H9 (cell line): Measurements from ENCODE around the gene GLMP. TPM values are rescaled to one million over a fixed set of nuclear protein-coding genes. Genes with fewer than 3 reads are reported as not detected.

Experiments
- DNase-seq: peaks from one replicate; pipeline ENCODE4 v3.0.0-alpha.2; 2017
- H2AFZ ChIP-seq: one replicate; pipeline ENCODE4 v1.6.1; 2013; ENCODE audit warnings: mild to moderate bottlenecking, low read length, control low read depth, moderate library complexity
- H2AK5ac ChIP-seq: 2 replicates; pipeline ENCODE4 v1.6.1; 2013; ENCODE audit warnings: low read length, control low read depth, mixed read lengths; ENCODE audit not compliant: insufficient read length
- H2BK120ac ChIP-seq: one replicate; pipeline ENCODE4 v1.6.1; 2013; ENCODE audit warnings: low read depth, mild to moderate bottlenecking, low read length, control low read depth, inconsistent platforms; ENCODE audit not compliant: poor library complexity, severe bottlenecking
- H2BK12ac ChIP-seq: 2 replicates; pipeline ENCODE4 v1.6.1; 2013; ENCODE audit warnings: low read length, control low read depth, mixed read lengths, low read depth; ENCODE audit not compliant: insufficient read length
- H2BK15ac ChIP-seq: 2 replicates; pipeline ENCODE4 v1.6.1; 2013; ENCODE audit warnings: low read depth, low read length, control low read depth
- H2BK20ac ChIP-seq: one replicate; pipeline ENCODE4 v1.6.1; 2013; ENCODE audit warnings: low read depth, mild to moderate bottlenecking, low read length, control low read depth, inconsistent platforms; ENCODE audit not compliant: poor library complexity, severe bottlenecking
- H2BK5ac ChIP-seq: 2 replicates; pipeline ENCODE4 v1.6.1; 2013; ENCODE audit warnings: low read length, control low read depth, mixed read lengths; ENCODE audit not compliant: insufficient read length
- H3K14ac ChIP-seq: 2 replicates; pipeline ENCODE4 v1.6.1; 2013; ENCODE audit warnings: low read length, control low read depth; ENCODE audit not compliant: insufficient read depth
- H3K18ac ChIP-seq: 2 replicates; pipeline ENCODE4 v1.6.1; 2013; ENCODE audit warnings: low read depth, mild to moderate bottlenecking, mixed read lengths, low read length, control low read depth; ENCODE audit not compliant: insufficient read length
- H3K23ac ChIP-seq: 2 replicates; pipeline ENCODE4 v1.6.1; 2013; ENCODE audit warnings: low read length, control low read depth, mixed read lengths, low read depth; ENCODE audit not compliant: insufficient read length
- H3K23me2 ChIP-seq: 2 replicates; pipeline ENCODE4 v1.6.1; 2013; ENCODE audit warnings: low read depth, mild to moderate bottlenecking, mixed read lengths, low read length, control low read depth; ENCODE audit not compliant: insufficient read length, poor library complexity, severe bottlenecking
- H3K27ac ChIP-seq: 2 replicates; pipeline ENCODE4 v1.5.1; 2013; ENCODE audit warnings: low read length, control low read depth, mixed read lengths, low read depth; ENCODE audit not compliant: insufficient read length
- H3K27me3 ChIP-seq: 2 replicates; pipeline ENCODE4 v1.6.1; 2013; ENCODE audit warnings: low read length, control low read depth, inconsistent platforms; ENCODE audit not compliant: insufficient read depth
- H3K4ac ChIP-seq: 2 replicates; pipeline ENCODE4 v1.6.1; 2013; ENCODE audit warnings: low read depth, mild to moderate bottlenecking, control low read depth, inconsistent platforms, low read length, moderate library complexity
- H3K4me1 ChIP-seq: 2 replicates; pipeline ENCODE4 v1.6.1; 2013; ENCODE audit warnings: low read length, control low read depth, inconsistent platforms; ENCODE audit not compliant: insufficient read depth
- H3K4me2 ChIP-seq: 2 replicates; pipeline ENCODE4 v1.6.1; 2013; ENCODE audit warnings: low read length, control low read depth, mixed read lengths; ENCODE audit not compliant: insufficient read length, insufficient read depth
- H3K56ac ChIP-seq: 2 replicates; pipeline ENCODE4 v1.6.1; 2013; ENCODE audit warnings: low read depth, mild to moderate bottlenecking, mixed read lengths, low read length, control low read depth; ENCODE audit not compliant: insufficient read length
- H3K79me1 ChIP-seq: 2 replicates; pipeline ENCODE4 v1.6.1; 2013; ENCODE audit warnings: low read depth, mild to moderate bottlenecking, moderate library complexity, low read length, control low read depth, inconsistent platforms; ENCODE audit not compliant: insufficient read depth, poor library complexity, severe bottlenecking
- H3K79me2 ChIP-seq: 2 replicates; pipeline ENCODE4 v1.6.1; 2013; ENCODE audit warnings: low read length, control low read depth, inconsistent platforms; ENCODE audit not compliant: insufficient read depth
- H3K9ac ChIP-seq: 2 replicates; pipeline ENCODE4 v1.6.1; 2013; ENCODE audit warnings: low read length, control low read depth, mixed read lengths; ENCODE audit not compliant: insufficient read length; ENCODE audit errors: extremely low read depth
- H3K9me3 ChIP-seq: one replicate; pipeline ENCODE4 v1.6.1; 2013; ENCODE audit warnings: low read depth, low read length, inconsistent platforms; ENCODE audit not compliant: control insufficient read depth
- H3T11ph ChIP-seq: one replicate; pipeline ENCODE4 v1.6.1; 2013; ENCODE audit warnings: mild to moderate bottlenecking, low read length, control low read depth, inconsistent platforms
- H4K20me1 ChIP-seq: one replicate; pipeline ENCODE4 v1.6.1; 2013; ENCODE audit not compliant: control insufficient read depth, insufficient read length, insufficient read depth
- H4K5ac ChIP-seq: 2 replicates; pipeline ENCODE4 v1.6.1; 2013; ENCODE audit warnings: low read depth, mild to moderate bottlenecking, mixed read lengths, low read length, control low read depth; ENCODE audit not compliant: insufficient read length
- H4K8ac ChIP-seq: replicated peaks from 2 replicates; pipeline ENCODE4 v1.6.1; 2013; ENCODE audit warnings: low read length, control low read depth, mixed read lengths, low read depth; ENCODE audit not compliant: insufficient read length
- H4K91ac ChIP-seq: 2 replicates; pipeline ENCODE4 v1.6.1; 2013; ENCODE audit warnings: low read depth, mild to moderate bottlenecking, moderate library complexity, mixed read lengths, low read length, control low read depth; ENCODE audit not compliant: insufficient read length
- H3K27ac Mint-ChIP-seq, 3 experiments: 2 replicates in 2 of 3; 3 replicates in 1 of 3; pipeline ENCODE4 v1.8.0; 2020 to 2021; ENCODE audit warnings: mixed read lengths in 3 of 3, mild to moderate bottlenecking in 1 of 3, moderate library complexity in 1 of 3
- H3K27me3 Mint-ChIP-seq: 2 replicates; pipeline ENCODE4 v1.8.0; 2021; ENCODE audit warnings: low read depth, mild to moderate bottlenecking, moderate library complexity, mixed read lengths
- H3K36me3 Mint-ChIP-seq, 3 experiments: 2 replicates in 2 of 3; 3 replicates in 1 of 3; pipeline ENCODE4 v1.8.0; 2020 to 2021; ENCODE audit warnings: low read depth in 3 of 3, mixed read lengths in 3 of 3; ENCODE audit not compliant: insufficient read depth in 1 of 3
- H3K4me1 Mint-ChIP-seq, 2 experiments: 2 replicates each; pipeline ENCODE4 v1.8.0; 2020; ENCODE audit warnings: mixed read lengths in 2 of 2
- H3K4me3 Mint-ChIP-seq, 2 experiments: 2 replicates in 1 of 2; 3 replicates in 1 of 2; pipeline ENCODE4 v1.8.0; 2020 to 2021; ENCODE audit warnings: mild to moderate bottlenecking in 2 of 2, mixed read lengths in 2 of 2, moderate library complexity in 1 of 2
- H3K9me3 Mint-ChIP-seq, 2 experiments: 2 replicates in 1 of 2; 3 replicates in 1 of 2; pipeline ENCODE4 v1.8.0; 2020; ENCODE audit warnings: mild to moderate bottlenecking in 2 of 2, mixed read lengths in 2 of 2, moderate library complexity in 1 of 2
- CTCF ChIP-seq: fragments of 200-600 bp; sonication (generic); conservative IDR thresholded peaks from 3 replicates; pipeline ENCODE4 v1.8.0; 2021; ENCODE audit warnings: antibody characterized with exemption, mild to moderate bottlenecking
- total RNA-seq: library from RNA; stranded (reverse); gene quantifications from 2 replicates; pipeline ENCODE4 v1.2.1, GENCODE V29; 2021

GLMP gene
- total RNA-seq, 1 experiment from 2014 or later: 49.2 TPM

- Mint-ChIP-seq H3K4me3 (no peak overlapping the region), H3K27me3 (no peaks in the 10 kb centered on the region; the same call in 1 of the 2 replicates), H3K27ac (no peak overlapping the region), H3K36me3 (peaks cover 29 to 84% (median 62%) of the 10 kb centered on the region in 3 experiments), H3K4me1 (no peaks in the 10 kb centered on the region), H3K9me3 (no peaks in the 10 kb centered on the region)
- no peak overlapping the region for H3K4me2 ChIP-seq
- H3K79me2 ChIP-seq: no peaks in the 10 kb centered on the region
- H3K9ac ChIP-seq: no peak overlapping the region
- no peak overlapping the region for H4K8ac ChIP-seq
- no peak overlapping the region for H3K56ac ChIP-seq
- no peaks in the 10 kb centered on the region for H3K27me3 ChIP-seq
- no peaks in the 10 kb centered on the region for H3K9me3 ChIP-seq
- no peak overlapping the region for H3K14ac ChIP-seq
- no peaks in the 10 kb centered on the region for H4K20me1 ChIP-seq
- no peak overlapping the region for H2AK5ac ChIP-seq
- no peak overlapping the region for H3K23ac ChIP-seq
- DNase-seq: no peak
- no peaks in the 10 kb centered on the region for H3K79me1 ChIP-seq
- no peak overlapping the region for H3K27ac ChIP-seq
- no peak overlapping the region for H4K91ac ChIP-seq
- no peak overlapping the region for H3K4ac ChIP-seq
- no peak overlapping the region for H2BK5ac ChIP-seq
- no peaks in the 10 kb centered on the region for H3K4me1 ChIP-seq
- H4K5ac ChIP-seq: no peak overlapping the region
- no peak overlapping the region for H2BK15ac ChIP-seq
- H3K23me2 ChIP-seq: no peaks in the 10 kb centered on the region
- H2AFZ ChIP-seq: no peak overlapping the region
- TF ChIP-seq CTCF: no peak
- no peak overlapping the region for H2BK120ac ChIP-seq
- H3T11ph ChIP-seq: no peak overlapping the region
- no peak overlapping the region for H3K18ac ChIP-seq
- H2BK12ac ChIP-seq: no peak overlapping the region
- H2BK20ac ChIP-seq: no peak overlapping the region
These were observed 12.6 kb upstream of the GLMP start for GRCh38 chr1:156308078-156308477.
